ENCODE measurements around the gene CHMP1A. TPM values are rescaled to one million over a fixed set of nuclear protein-coding genes. Genes with fewer than 3 reads are reported as not detected.

Gene CHMP1A
- polyA plus RNA-seq, 1 donor (not counting 4 experiments of a cell fraction or from before 2014, with no cell fraction given): 64.1 TPM

GRCh38 chr16:89670496-89671431 is 13.3 kb upstream of the CHMP1A start:
- Histone ChIP-seq H4K20me1 (ENCODE audit: control insufficient read depth, extremely low read depth, insufficient read depth, low read length) (no peaks in the 10 kb centered on the region), H3K4me3 (ENCODE audit: control insufficient read depth in 2 of 3, extremely low read depth in 1 of 3, insufficient read depth in 2 of 3, low read depth in 1 of 3, low read length in 3 of 3) (no peak overlapping the region), H3K4me2 (ENCODE audit: control insufficient read depth, extremely low read depth, insufficient read depth, low read depth, low read length) (no peak overlapping the region), H3K9me3 (ENCODE audit: control insufficient read depth, low read depth, low read length) (no peaks in the 10 kb centered on the region), H3K27ac (ENCODE audit: control insufficient read depth, insufficient read depth, low read length) (no peak overlapping the region), H3K9ac (ENCODE audit: control insufficient read depth, extremely low read depth, insufficient read depth, low read length) (no peak overlapping the region), H3K79me2 (ENCODE audit: control insufficient read depth, insufficient read depth, low read length) (no peaks in the 10 kb centered on the region), H3K9me1 (ENCODE audit: control insufficient read depth, extremely low read depth, insufficient read depth, low read length) (no peaks in the 10 kb centered on the region), H3K27me3 (ENCODE audit: control insufficient read depth, extremely low read depth, insufficient read depth, low read length) (no peaks in the 10 kb centered on the region), H2AFZ (ENCODE audit: control insufficient read depth, low read length) (no peak overlapping the region), H3K36me3 (ENCODE audit: control insufficient read depth in 2 of 2, extremely low read depth in 1 of 2, insufficient read depth in 2 of 2, low read length in 2 of 2) (no peaks in the 10 kb centered on the region), H3K4me1 (ENCODE audit: control insufficient read depth, extremely low read depth, insufficient read depth, low read length) (peaks cover 6% of the 10 kb centered on the region)
- no peak for FAIRE-seq
- no peak for TF ChIP-seq CTCF (optimal IDR thresholded peaks at IDR 0.05 in 1 of 3, IDR thresholded peaks at IDR 0.05 in 1 of 3, conservative IDR thresholded peaks at IDR 0.05 in 1 of 3; ENCODE audit: extremely low read depth in 1 of 3, insufficient read depth in 2 of 3, low read length in 3 of 3)
- no peak for DNase-seq (ENCODE audit: low read depth, low spot score)
- dilution Hi-C loops (cut with MboI; ENCODE audit: extremely low pct_ligation_motif_present, low sequenced_read_pairs): no loop called here

GRCh38 chr16:89669755-89670154 is 12.2 kb upstream of the CHMP1A start:
- Histone ChIP-seq H3K4me2 (ENCODE audit: control insufficient read depth, extremely low read depth, insufficient read depth, low read depth, low read length) (no peak overlapping the region), H3K9me1 (ENCODE audit: control insufficient read depth, extremely low read depth, insufficient read depth, low read length) (no peaks in the 10 kb centered on the region), H3K27me3 (ENCODE audit: control insufficient read depth, extremely low read depth, insufficient read depth, low read length) (no peaks in the 10 kb centered on the region), H3K27ac (ENCODE audit: control insufficient read depth, insufficient read depth, low read length) (no peak overlapping the region), H3K79me2 (ENCODE audit: control insufficient read depth, insufficient read depth, low read length) (no peaks in the 10 kb centered on the region), H3K9ac (ENCODE audit: control insufficient read depth, extremely low read depth, insufficient read depth, low read length) (no peak overlapping the region), H4K20me1 (ENCODE audit: control insufficient read depth, extremely low read depth, insufficient read depth, low read length) (no peaks in the 10 kb centered on the region), H3K36me3 (ENCODE audit: control insufficient read depth in 2 of 2, extremely low read depth in 1 of 2, insufficient read depth in 2 of 2, low read length in 2 of 2) (peaks cover 0 to 2% of the 10 kb centered on the region in 2 experiments), H3K4me1 (ENCODE audit: control insufficient read depth, extremely low read depth, insufficient read depth, low read length) (peaks cover 6% of the 10 kb centered on the region), H3K9me3 (ENCODE audit: control insufficient read depth, low read depth, low read length) (no peaks in the 10 kb centered on the region), H2AFZ (ENCODE audit: control insufficient read depth, low read length) (no peak overlapping the region), H3K4me3 (ENCODE audit: control insufficient read depth in 2 of 3, extremely low read depth in 1 of 3, insufficient read depth in 2 of 3, low read depth in 1 of 3, low read length in 3 of 3) (no peak overlapping the region)
- FAIRE-seq (no peak), DNase-seq (ENCODE audit: low read depth, low spot score) (no peak)
- dilution Hi-C loops (cut with MboI; ENCODE audit: extremely low pct_ligation_motif_present, low sequenced_read_pairs): no loop called here
- TF ChIP-seq EZH2 (IDR thresholded peaks at IDR 0.05; ENCODE audit: low read length): no peak
- TF ChIP-seq CTCF (optimal IDR thresholded peaks at IDR 0.05 in 1 of 3, IDR thresholded peaks at IDR 0.05 in 1 of 3, conservative IDR thresholded peaks at IDR 0.05 in 1 of 3; ENCODE audit: extremely low read depth in 1 of 3, insufficient read depth in 2 of 3, low read length in 3 of 3): no peak
